SK-N-SH treated with all-trans-retinoic acid at 6 μM for 48 hours (cell line): Measurements from ENCODE around the gene KRT17.

Experiments used
- ATAC-seq: fragments of 200-7000 bp; cut with Tn5 transposase; 3 replicates; pipeline ENCODE4 v1.9.1; 2020; ENCODE audit warnings: mild to moderate bottlenecking, moderate library complexity
- ARNTL ChIP-seq: fragments of 450-650 bp; formaldehyde crosslinking; IDR thresholded peaks from 2 replicates; pipeline ENCODE4 v1.5.0; 2020; ENCODE audit warnings: low read depth, mild to moderate bottlenecking, moderate library complexity, borderline replicate concordance
- CSDC2 ChIP-seq: fragments of 250-450 bp; sonication (Bioruptor Pico); IDR thresholded peaks from 2 replicates; pipeline ENCODE4 v1.5.0; 2020; ENCODE audit warnings: mild to moderate bottlenecking, moderate library complexity
- CSRNP3 ChIP-seq: fragments of 250-450 bp; sonication (Bioruptor Pico); IDR thresholded peaks from 2 replicates; pipeline ENCODE4 v1.5.1; 2021; ENCODE audit warnings: mild to moderate bottlenecking, moderate library complexity
- ESRRG ChIP-seq: fragments of 250-450 bp; sonication (Bioruptor Pico); IDR thresholded peaks from 2 replicates; pipeline ENCODE4 v1.6.1; 2021; ENCODE audit warnings: mild to moderate bottlenecking
- GLIS3 ChIP-seq: fragments of 250-450 bp; sonication (Bioruptor Pico); IDR thresholded peaks from 2 replicates; pipeline ENCODE4 v1.5.0; 2020; ENCODE audit warnings: mild to moderate bottlenecking, moderate library complexity
- ISL1 ChIP-seq: fragments of 250-450 bp; sonication (Bioruptor Pico); IDR thresholded peaks from 2 replicates; pipeline ENCODE4 v2.1.2; 2022; ENCODE audit warnings: mild to moderate bottlenecking, moderate library complexity
- PATZ1 ChIP-seq: fragments of 250-450 bp; sonication (Bioruptor Pico); IDR thresholded peaks from 2 replicates; pipeline ENCODE4 v1.8.0; 2020; ENCODE audit warnings: mild to moderate bottlenecking, moderate library complexity, borderline replicate concordance
- PPARA ChIP-seq: fragments of 250-450 bp; sonication (Bioruptor Pico); IDR thresholded peaks from 2 replicates; pipeline ENCODE4 v1.5.0; 2020; ENCODE audit warnings: mild to moderate bottlenecking, borderline replicate concordance
- RARB ChIP-seq: fragments of 250-450 bp; sonication (Bioruptor Pico); IDR thresholded peaks from 2 replicates; pipeline ENCODE4 v1.8.0; 2021; ENCODE audit warnings: mild to moderate bottlenecking, moderate library complexity
- SNAI2 ChIP-seq: fragments of 250-450 bp; sonication (Bioruptor Pico); IDR thresholded peaks from 2 replicates; pipeline ENCODE4 v1.5.0; 2020; ENCODE audit warnings: mild to moderate bottlenecking, moderate library complexity
- TCF4 ChIP-seq: fragments of 250-450 bp; sonication (Bioruptor Pico); IDR thresholded peaks from 2 replicates; pipeline ENCODE4 v1.8.0; 2021; ENCODE audit warnings: mild to moderate bottlenecking, moderate library complexity, borderline replicate concordance
- TOX ChIP-seq: fragments of 250-450 bp; sonication (Bioruptor Pico); IDR thresholded peaks from 2 replicates; pipeline ENCODE4 v1.8.0; 2021; ENCODE audit warnings: mild to moderate bottlenecking, moderate library complexity, borderline replicate concordance
- ZC3H10 ChIP-seq: fragments of 250-450 bp; sonication (Bioruptor Pico); IDR thresholded peaks from 2 replicates; pipeline ENCODE4 v1.5.1; 2021; ENCODE audit warnings: mild to moderate bottlenecking, moderate library complexity
- ZFP3 ChIP-seq: fragments of 250-450 bp; sonication (Bioruptor Pico); IDR thresholded peaks from 2 replicates; pipeline ENCODE4 v1.5.0; 2020; ENCODE audit warnings: mild to moderate bottlenecking, moderate library complexity
- ZFP30 ChIP-seq: fragments of 450-650 bp; formaldehyde crosslinking; IDR thresholded peaks from 2 replicates; pipeline ENCODE4 v1.5.0; 2022; ENCODE audit warnings: mild to moderate bottlenecking, moderate library complexity
- ZNF565 ChIP-seq: fragments of 450-650 bp; formaldehyde crosslinking; conservative IDR thresholded peaks from 2 replicates; pipeline ENCODE4 v1.5.0; 2020; ENCODE audit warnings: low read depth, mild to moderate bottlenecking, moderate library complexity
- ZNF70 ChIP-seq: fragments of 450-650 bp; formaldehyde crosslinking; IDR thresholded peaks from 2 replicates; pipeline ENCODE4 v1.5.0; 2020; ENCODE audit warnings: mild to moderate bottlenecking, moderate library complexity
- ZNF8 ChIP-seq: fragments of 450-650 bp; formaldehyde crosslinking; IDR thresholded peaks from 2 replicates; pipeline ENCODE4 v1.5.0; 2020; ENCODE audit warnings: mild to moderate bottlenecking, moderate library complexity
- TF ChIP-seq, protein P1 (sequence below): fragments of 250-450 bp; sonication (Bioruptor Pico); IDR thresholded peaks from 2 replicates; pipeline ENCODE4 v1.5.1; 2020; ENCODE audit warnings: low read depth, mild to moderate bottlenecking, moderate library complexity
- TF ChIP-seq, protein P2 (sequence below): fragments of 250-450 bp; sonication (Bioruptor Pico); IDR thresholded peaks from 2 replicates; pipeline ENCODE4 v1.8.0; 2021; ENCODE audit warnings: low read depth, mild to moderate bottlenecking, moderate library complexity, borderline replicate concordance
- TF ChIP-seq, protein P3 (sequence below): fragments of 250-450 bp; sonication (Bioruptor Pico); IDR thresholded peaks from 2 replicates; pipeline ENCODE4 v1.5.0; 2020; ENCODE audit warnings: mild to moderate bottlenecking, moderate library complexity

KRT17 gene

GRCh38 chr17:41650794-41651624 is 26.6 kb upstream of the KRT17 start:
- no peak for ATAC-seq
- TF ChIP-seq GLIS3 (CRISPR knock-in tag) (no peak), RARB (CRISPR knock-in tag) (no peak), ISL1 (no peak), ZC3H10 (CRISPR knock-in tag) (no peak), ARNTL (CRISPR knock-in tag) (no peak), CSRNP3 (CRISPR knock-in tag) (no peak), TOX (no peak), ESRRG (CRISPR knock-in tag) (no peak), CSDC2 (CRISPR knock-in tag) (no peak), ZNF70 (CRISPR knock-in tag) (no peak), ZNF565 (CRISPR knock-in tag) (no peak), PPARA (no peak)
- TF ChIP-seq, protein P1, sequence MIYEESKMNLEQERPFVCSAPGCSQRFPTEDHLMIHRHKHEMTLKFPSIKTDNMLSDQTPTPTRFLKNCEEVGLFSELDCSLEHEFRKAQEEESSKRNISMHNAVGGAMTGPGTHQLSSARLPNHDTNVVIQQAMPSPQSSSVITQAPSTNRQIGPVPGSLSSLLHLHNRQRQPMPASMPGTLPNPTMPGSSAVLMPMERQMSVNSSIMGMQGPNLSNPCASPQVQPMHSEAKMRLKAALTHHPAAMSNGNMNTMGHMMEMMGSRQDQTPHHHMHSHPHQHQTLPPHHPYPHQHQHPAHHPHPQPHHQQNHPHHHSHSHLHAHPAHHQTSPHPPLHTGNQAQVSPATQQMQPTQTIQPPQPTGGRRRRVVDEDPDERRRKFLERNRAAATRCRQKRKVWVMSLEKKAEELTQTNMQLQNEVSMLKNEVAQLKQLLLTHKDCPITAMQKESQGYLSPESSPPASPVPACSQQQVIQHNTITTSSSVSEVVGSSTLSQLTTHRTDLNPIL = no peak

DNA sequence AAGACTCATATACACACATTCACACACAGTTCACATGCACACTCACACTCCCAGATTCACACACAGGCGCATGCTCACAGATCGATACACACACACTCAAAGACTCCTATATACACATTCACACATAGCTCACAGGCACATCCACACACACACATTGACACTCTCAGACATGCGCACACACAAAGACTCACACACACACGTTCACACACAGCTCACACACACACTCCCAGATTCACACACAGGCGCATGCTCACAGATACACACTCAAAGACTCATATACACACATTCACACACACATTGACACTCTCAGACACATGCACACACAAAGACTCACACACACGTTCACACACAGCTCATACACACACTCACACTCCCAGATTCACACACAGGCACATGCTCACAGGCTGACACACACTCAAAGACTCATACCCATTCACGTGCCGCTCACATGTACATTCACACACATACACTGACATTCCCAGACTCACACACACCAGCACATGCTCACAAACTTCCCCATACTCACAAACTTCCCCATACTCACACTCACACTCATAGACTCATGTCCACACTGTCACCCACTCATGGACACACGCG is 25.6 kb upstream of the KRT17 start:
- TF ChIP-seq TOX (no peak), ARNTL (CRISPR knock-in tag) (no peak), GLIS3 (CRISPR knock-in tag) (no peak), ISL1 (no peak), TCF4 (no peak), ZNF565 (CRISPR knock-in tag) (no peak), ZFP3 (CRISPR knock-in tag) (no peak), PATZ1 (CRISPR knock-in tag) (no peak), ZNF70 (CRISPR knock-in tag) (no peak), ZC3H10 (CRISPR knock-in tag) (no peak), ZFP30 (CRISPR knock-in tag) (no peak)
- TF ChIP-seq, protein P2, sequence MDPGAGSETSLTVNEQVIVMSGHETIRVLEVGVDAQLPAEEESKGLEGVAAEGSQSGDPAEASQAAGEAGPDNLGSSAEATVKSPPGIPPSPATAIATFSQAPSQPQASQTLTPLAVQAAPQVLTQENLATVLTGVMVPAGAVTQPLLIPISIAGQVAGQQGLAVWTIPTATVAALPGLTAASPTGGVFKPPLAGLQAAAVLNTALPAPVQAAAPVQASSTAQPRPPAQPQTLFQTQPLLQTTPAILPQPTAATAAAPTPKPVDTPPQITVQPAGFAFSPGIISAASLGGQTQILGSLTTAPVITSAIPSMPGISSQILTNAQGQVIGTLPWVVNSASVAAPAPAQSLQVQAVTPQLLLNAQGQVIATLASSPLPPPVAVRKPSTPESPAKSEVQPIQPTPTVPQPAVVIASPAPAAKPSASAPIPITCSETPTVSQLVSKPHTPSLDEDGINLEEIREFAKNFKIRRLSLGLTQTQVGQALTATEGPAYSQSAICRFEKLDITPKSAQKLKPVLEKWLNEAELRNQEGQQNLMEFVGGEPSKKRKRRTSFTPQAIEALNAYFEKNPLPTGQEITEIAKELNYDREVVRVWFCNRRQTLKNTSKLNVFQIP (CRISPR knock-in tag) = no peak
- TF ChIP-seq, protein P1 = no peak
- ATAC-seq = no peak

DNA sequence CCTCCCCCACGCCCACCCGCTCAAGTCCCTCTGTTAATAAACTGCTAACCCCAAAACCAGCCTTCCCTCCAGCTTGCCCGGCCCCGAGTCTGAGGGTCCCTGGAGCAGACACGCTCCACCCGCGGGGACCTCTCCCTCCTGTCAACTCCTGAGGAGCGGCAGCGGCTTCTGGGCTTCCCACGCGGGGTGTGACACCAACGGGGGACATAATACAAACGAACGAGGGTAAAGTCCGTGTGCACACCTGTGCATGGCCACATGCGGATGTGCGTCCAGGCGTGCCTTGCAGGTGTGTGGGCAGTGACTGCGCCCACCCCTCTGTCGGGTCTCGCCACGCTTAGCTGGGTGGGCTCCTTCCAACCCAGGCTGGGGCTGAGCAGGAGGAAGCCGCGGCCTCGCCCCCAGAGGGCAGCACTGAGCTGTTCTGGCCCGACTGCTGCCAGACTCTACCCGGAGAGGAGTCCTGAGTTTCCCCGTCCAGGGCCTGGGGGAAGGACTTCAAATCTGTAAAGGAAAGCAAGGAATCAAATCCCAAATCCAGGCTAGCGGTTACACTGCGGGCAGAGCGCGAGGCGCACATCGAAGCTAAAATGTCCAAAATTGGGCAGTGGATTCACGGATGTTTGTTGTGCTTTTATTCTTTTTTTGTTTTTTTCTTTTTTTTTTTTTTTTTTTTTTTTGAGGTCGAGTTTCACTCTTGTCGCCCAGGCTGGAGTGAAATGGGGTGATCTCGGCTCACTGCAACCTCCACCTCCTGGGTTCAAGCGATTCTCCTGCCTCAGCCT is 24.2 kb upstream of the KRT17 start:
- ATAC-seq = peak; percentile 98
- TF ChIP-seq ARNTL (CRISPR knock-in tag) (no peak), TCF4 (no peak), ISL1 (no peak), PATZ1 (CRISPR knock-in tag) (no peak), ZNF8 (no peak), PPARA (no peak), SNAI2 (no peak)
- TF ChIP-seq, protein P3, sequence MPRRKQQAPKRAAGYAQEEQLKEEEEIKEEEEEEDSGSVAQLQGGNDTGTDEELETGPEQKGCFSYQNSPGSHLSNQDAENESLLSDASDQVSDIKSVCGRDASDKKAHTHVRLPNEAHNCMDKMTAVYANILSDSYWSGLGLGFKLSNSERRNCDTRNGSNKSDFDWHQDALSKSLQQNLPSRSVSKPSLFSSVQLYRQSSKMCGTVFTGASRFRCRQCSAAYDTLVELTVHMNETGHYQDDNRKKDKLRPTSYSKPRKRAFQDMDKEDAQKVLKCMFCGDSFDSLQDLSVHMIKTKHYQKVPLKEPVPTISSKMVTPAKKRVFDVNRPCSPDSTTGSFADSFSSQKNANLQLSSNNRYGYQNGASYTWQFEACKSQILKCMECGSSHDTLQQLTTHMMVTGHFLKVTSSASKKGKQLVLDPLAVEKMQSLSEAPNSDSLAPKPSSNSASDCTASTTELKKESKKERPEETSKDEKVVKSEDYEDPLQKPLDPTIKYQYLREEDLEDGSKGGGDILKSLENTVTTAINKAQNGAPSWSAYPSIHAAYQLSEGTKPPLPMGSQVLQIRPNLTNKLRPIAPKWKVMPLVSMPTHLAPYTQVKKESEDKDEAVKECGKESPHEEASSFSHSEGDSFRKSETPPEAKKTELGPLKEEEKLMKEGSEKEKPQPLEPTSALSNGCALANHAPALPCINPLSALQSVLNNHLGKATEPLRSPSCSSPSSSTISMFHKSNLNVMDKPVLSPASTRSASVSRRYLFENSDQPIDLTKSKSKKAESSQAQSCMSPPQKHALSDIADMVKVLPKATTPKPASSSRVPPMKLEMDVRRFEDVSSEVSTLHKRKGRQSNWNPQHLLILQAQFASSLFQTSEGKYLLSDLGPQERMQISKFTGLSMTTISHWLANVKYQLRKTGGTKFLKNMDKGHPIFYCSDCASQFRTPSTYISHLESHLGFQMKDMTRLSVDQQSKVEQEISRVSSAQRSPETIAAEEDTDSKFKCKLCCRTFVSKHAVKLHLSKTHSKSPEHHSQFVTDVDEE (CRISPR knock-in tag) = no peak
- TF ChIP-seq, protein P1 = no peak
